ENCODE data around the gene OR6C75.
"Not testable (repeated sequence)": the region's sequence is repeated elsewhere in the genome, so short reads cannot be mapped to it uniquely, and the experiment has no call there.

DNA sequence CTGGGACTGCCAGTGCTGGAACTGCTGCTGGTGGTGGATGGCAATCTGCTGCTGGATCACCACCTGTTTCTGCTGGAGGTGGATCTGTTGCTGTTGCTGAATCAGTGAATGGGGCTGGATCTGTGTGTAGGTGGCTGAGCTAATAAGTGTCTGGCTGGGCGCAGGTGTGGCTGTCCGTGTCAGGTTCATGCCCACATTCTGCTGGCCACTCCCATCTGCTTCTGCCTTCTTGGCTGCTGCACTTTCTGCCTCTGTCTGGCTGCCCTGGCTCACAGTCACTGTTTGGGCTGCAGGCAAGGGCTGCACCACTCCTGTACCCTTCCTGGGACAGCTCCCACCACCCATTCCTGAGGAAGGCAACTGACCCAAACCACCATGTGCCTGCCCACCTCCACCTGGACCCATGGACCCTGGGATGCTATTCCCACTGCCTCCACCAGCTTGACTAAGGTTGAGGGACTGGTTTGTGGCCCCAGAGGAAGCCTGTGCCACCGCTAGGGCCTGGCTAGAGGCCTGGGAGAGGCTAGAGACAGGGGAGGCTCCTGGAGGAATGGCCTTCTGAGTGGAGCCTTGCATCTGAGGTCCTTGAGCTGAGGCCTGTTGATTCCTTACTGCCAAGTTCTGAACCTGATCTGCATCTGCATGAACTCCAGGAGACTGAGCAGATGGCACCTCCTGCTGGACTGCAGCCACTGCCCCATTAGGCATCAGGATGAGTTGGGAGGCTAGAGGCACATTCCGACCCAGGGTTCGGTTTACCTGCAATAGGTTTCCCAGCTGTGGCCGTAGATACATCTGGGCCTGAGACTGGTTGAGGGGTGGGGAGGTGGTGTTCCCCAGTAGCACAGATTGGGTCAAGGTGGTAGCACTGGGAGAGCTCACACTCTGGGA is 51.0 kb downstream of the OR6C75 start:
- TF ChIP-seq POLR2A (IDR thresholded peaks at IDR 0.05; ENCODE audit: low read length); GATA1 (IDR thresholded peaks at IDR 0.05; ENCODE audit: low read depth, low read length): not testable (repeated sequence)

Measured in erythroblast (primary cell).